OCI-LY1 (cell line): ENCODE results near the gene KRT34.

Experiments
- EZH2 ChIP-seq: fragments of 200-600 bp; sonication (generic), shearing (Covaris generic); IDR thresholded peaks from 2 replicates; pipeline ENCODE4 v1.8.0; 2017; ENCODE audit warnings: borderline replicate concordance, mixed run types, mild to moderate bottlenecking, antibody characterized with exemption, low read length, moderate library complexity, mixed read lengths
- TF ChIP-seq, protein P1 (sequence below): fragments of 200-600 bp; sonication (generic), shearing (Covaris generic); IDR thresholded peaks from 2 replicates; pipeline ENCODE4 v1.5.1; 2017; ENCODE audit warnings: mild to moderate bottlenecking, antibody characterized with exemption, low read length, moderate library complexity, mixed read lengths

DNA sequence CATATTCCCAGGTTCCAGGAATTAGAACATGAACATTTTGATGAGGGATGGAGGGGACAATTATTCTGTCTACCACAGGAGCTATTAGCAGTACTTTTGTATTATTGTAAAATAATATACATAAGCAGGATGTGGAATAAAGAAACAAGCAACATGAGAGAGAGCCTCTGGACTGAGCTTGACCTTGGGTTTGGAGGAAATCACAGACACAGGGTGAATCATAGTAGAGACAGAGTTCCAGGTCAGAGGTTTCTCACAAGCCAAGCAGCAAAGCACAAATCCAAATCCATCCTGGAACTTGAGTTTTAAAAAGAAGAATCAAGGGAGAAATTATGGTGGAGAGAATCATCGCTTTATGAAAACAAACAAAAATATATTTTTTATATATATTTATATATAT, 10.2 kb upstream of the KRT34 start:
- TF ChIP-seq, protein P1, sequence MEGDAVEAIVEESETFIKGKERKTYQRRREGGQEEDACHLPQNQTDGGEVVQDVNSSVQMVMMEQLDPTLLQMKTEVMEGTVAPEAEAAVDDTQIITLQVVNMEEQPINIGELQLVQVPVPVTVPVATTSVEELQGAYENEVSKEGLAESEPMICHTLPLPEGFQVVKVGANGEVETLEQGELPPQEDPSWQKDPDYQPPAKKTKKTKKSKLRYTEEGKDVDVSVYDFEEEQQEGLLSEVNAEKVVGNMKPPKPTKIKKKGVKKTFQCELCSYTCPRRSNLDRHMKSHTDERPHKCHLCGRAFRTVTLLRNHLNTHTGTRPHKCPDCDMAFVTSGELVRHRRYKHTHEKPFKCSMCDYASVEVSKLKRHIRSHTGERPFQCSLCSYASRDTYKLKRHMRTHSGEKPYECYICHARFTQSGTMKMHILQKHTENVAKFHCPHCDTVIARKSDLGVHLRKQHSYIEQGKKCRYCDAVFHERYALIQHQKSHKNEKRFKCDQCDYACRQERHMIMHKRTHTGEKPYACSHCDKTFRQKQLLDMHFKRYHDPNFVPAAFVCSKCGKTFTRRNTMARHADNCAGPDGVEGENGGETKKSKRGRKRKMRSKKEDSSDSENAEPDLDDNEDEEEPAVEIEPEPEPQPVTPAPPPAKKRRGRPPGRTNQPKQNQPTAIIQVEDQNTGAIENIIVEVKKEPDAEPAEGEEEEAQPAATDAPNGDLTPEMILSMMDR, result no peak
- no peak for TF ChIP-seq EZH2
